C4-2B (cell line): Measurements from ENCODE around the gene PTPRR.

Experiments
- CTCF ChIP-seq: fragments of 450-650 bp; conservative IDR thresholded peaks from 2 replicates; pipeline ENCODE4 v1.5.1; 2017; ENCODE audit warnings: mild to moderate bottlenecking
- ZFX ChIP-seq: fragments of 450-650 bp; IDR thresholded peaks from 2 replicates; pipeline ENCODE4 v1.6.1; 2017

GRCh38 chr12:70966046-70966445, 45.5 kb upstream of the PTPRR start:
- TF ChIP-seq CTCF (no peak), ZFX (no peak)
